ENCODE data around the gene SLC9A1.

Gene SLC9A1

DNA sequence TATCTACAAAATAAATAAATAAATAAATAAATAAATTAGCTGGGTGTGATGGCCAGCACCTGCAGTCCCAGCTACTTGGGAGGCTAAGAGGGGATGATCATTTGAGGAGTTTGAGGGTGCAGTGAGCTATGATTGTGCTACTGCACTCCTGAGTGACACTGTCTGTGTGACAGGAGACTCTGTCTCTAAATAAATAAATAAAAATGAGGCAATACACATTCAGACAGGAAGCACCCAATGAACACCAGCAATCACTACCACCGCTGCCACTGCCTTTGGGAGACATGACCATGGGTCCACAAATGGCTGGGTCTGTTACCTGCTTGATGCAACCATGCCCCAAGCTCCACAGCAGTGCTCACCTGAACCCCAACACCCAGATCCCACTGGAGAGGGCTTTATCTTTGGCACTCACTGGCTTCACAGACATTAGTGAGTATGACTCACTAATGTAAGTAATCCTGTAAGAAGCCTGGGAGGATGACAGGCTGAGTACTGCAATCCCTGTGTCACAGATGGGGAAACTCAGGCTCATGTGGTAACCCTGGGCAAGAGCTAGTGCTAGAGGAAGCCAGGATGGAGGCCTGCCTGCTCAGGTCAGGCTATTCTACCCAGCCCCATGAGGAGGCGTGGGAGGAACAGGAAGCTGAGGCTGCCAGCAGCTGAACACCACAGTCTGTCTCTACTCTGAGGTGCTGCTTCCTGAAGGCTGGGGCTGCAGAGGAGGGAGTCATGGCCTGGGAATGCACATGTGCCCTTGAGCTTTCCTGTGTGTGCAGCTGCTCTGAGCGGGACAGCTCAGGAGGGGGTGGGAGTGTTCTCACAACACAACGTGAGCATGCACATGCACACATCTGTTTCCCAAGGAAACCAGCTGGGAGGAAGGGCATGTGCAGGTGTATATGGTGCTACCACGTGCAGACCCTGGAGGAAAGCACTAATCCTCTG lies 43.0 kb downstream of the SLC9A1 start:
- Mint-ChIP-seq H3K4me1 (ENCODE audit: low read depth) (peaks cover 43% of the 10 kb centered on the region), H3K36me3 (ENCODE audit: low read depth) (peaks cover 15% of the 10 kb centered on the region)

GRCh38 chr1:27109103-27109822 lies 45.7 kb downstream of the SLC9A1 start:
- H3K4me3 Mint-ChIP-seq, result no peak overlapping the region

More for the DNA sequence above, 43.0 kb downstream of the SLC9A1 start:
- no peaks in the 10 kb centered on the region for H3K27me3 Mint-ChIP-seq (ENCODE audit: low read depth)
- H3K27ac Mint-ChIP-seq, result peak overlapping the region; percentile 68
- H3K9me3 Mint-ChIP-seq, result no peaks in the 10 kb centered on the region
- H3K4me3 Mint-ChIP-seq, result peak overlapping the region; percentile 15

GRCh38 chr1:27108588-27108987 lies 46.3 kb downstream of the SLC9A1 start:
- H3K9me3 Mint-ChIP-seq, result no peaks in the 10 kb centered on the region
- H3K27ac Mint-ChIP-seq, result no peak overlapping the region
- no peak overlapping the region for H3K4me3 Mint-ChIP-seq
- no peaks in the 10 kb centered on the region for H3K27me3 Mint-ChIP-seq (ENCODE audit: low read depth)
- H3K36me3 Mint-ChIP-seq (ENCODE audit: low read depth), result peaks cover 14% of the 10 kb centered on the region
- peaks cover 23% of the 10 kb centered on the region for H3K4me1 Mint-ChIP-seq (ENCODE audit: low read depth)

More at GRCh38 chr1:27109103-27109822, 45.7 kb downstream of the SLC9A1 start:
- no peaks in the 10 kb centered on the region for H3K9me3 Mint-ChIP-seq
- peaks cover 15% of the 10 kb centered on the region for H3K36me3 Mint-ChIP-seq (ENCODE audit: low read depth)
- no peak overlapping the region for H3K27ac Mint-ChIP-seq
- H3K4me1 Mint-ChIP-seq (ENCODE audit: low read depth), result peaks cover 30% of the 10 kb centered on the region
- no peaks in the 10 kb centered on the region for H3K27me3 Mint-ChIP-seq (ENCODE audit: low read depth)

- Mint-ChIP-seq H3K4me3 (no peak overlapping the region), H3K9me3 (no peaks in the 10 kb centered on the region), H3K36me3 (ENCODE audit: low read depth) (peaks cover 12% of the 10 kb centered on the region), H3K27ac (peak overlapping the region; percentile 63), H3K4me1 (ENCODE audit: low read depth) (peaks cover 15% of the 10 kb centered on the region), H3K27me3 (ENCODE audit: low read depth) (no peaks in the 10 kb centered on the region)
Observed at GRCh38 chr1:27106561-27107323, 48.2 kb downstream of the SLC9A1 start.

- H3K27me3 Mint-ChIP-seq (ENCODE audit: low read depth), result no peaks in the 10 kb centered on the region
- peaks cover 13% of the 10 kb centered on the region for H3K36me3 Mint-ChIP-seq (ENCODE audit: low read depth)
- H3K9me3 Mint-ChIP-seq, result no peaks in the 10 kb centered on the region
- peaks cover 14% of the 10 kb centered on the region for H3K4me1 Mint-ChIP-seq (ENCODE audit: low read depth)
- no peak overlapping the region for H3K4me3 Mint-ChIP-seq
- H3K27ac Mint-ChIP-seq, result no peak overlapping the region
Observed at GRCh38 chr1:27105018-27105417, 49.9 kb downstream of the SLC9A1 start.

DNA sequence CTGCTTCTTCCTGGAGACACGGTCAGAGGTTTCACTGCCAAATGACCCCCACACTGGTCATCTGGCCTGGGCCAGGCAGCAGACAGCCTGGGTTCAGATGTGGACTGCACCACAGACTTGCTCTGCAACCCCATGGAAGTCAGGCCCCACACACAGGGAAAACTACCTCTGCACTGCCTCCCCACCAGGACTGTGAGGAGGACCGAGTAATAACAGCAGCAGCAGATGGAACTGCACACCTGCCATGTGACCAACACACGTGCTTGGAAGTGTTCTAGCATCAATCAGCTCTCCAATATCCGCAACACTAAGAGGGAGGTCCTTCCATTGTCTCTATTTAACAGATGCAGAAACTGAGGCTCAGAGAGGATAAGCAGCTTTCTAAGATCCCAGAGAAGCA lies 51.4 kb downstream of the SLC9A1 start:
- Mint-ChIP-seq H3K9me3 (no peaks in the 10 kb centered on the region), H3K36me3 (ENCODE audit: low read depth) (peaks cover 7% of the 10 kb centered on the region), H3K27ac (no peak overlapping the region), H3K27me3 (ENCODE audit: low read depth) (no peaks in the 10 kb centered on the region), H3K4me1 (ENCODE audit: low read depth) (peaks cover 10% of the 10 kb centered on the region), H3K4me3 (no peak overlapping the region)

DNA sequence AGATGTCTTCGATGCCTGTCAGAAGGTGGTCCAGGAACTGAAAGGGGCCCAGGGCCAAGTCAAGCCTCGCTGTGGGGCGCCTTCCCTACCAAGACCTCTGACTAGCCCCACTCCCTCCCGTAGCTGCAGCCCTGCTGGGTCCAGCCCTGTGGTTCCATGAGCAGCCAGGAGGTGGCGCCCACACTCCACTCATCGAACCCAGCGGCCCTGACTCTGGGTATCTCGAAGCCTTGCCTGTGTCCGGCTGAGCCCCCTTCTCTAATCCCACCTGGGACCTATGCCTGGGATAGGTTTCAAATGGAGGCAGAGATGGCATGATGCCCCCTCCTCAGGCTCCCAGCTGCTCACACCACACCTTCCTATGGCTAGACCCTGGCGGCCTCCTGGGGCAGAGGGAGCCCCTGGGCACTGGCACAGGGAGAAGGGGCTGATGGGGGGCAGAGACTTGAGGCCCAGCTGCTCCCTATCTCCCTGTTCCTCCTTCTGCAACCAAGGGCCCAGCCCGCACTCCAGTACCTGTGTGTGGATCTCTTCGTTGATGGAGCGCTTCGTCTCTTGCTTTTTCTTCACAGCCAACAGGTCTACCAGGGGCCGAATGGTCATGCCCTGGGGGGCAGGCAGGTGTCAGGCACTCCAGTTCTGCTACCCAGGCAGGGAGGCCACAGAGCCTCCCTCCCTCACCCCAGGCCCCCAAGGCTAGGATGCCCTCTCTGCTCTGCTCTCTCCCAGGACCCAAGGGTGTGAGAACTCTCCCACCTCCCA lies 52.0 kb downstream of the SLC9A1 start:
- H3K27me3 Mint-ChIP-seq (ENCODE audit: low read depth), result no peaks in the 10 kb centered on the region
- H3K4me1 Mint-ChIP-seq (ENCODE audit: low read depth), result peaks cover 10% of the 10 kb centered on the region
- H3K36me3 Mint-ChIP-seq (ENCODE audit: low read depth), result peaks cover 7% of the 10 kb centered on the region
- H3K27ac Mint-ChIP-seq, result no peak overlapping the region
- H3K9me3 Mint-ChIP-seq, result no peaks in the 10 kb centered on the region
- H3K4me3 Mint-ChIP-seq, result no peak overlapping the region

DNA sequence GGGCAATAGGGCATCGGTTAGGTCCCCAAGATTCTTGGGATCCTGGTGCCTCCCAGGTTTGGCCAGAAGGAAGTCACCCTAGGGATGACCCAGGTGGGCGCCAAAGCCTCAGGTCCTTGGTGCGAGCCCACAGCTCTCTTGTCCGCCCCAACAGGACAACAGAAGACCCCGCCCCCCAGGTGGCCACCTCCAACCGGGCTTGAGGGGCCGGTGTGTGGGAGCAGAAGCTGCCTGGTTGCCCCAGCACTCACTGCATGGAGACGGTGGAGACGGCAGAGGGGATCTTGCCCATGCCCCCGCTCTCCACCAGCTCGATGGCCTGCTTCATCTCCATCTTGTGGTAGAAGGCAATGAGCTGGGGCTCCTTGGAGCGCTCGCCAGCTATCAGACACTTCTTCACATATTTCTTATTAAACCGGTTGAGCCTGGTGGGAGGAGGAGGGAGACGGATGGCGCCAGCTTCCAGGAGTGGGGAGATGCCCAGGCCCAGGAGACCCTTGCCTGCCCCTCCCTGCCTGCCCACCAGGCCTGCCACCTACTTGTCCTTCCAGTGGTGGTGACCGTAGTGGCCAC lies 52.7 kb downstream of the SLC9A1 start:
- H3K4me1 Mint-ChIP-seq (ENCODE audit: low read depth), result peaks cover 11% of the 10 kb centered on the region
- no peak overlapping the region for H3K4me3 Mint-ChIP-seq
- H3K9me3 Mint-ChIP-seq, result no peaks in the 10 kb centered on the region
- H3K36me3 Mint-ChIP-seq (ENCODE audit: low read depth), result peaks cover 7% of the 10 kb centered on the region
- no peaks in the 10 kb centered on the region for H3K27me3 Mint-ChIP-seq (ENCODE audit: low read depth)
- no peak overlapping the region for H3K27ac Mint-ChIP-seq

- peaks cover 7% of the 10 kb centered on the region for H3K36me3 Mint-ChIP-seq (ENCODE audit: low read depth)
- no peak overlapping the region for H3K4me3 Mint-ChIP-seq
- no peaks in the 10 kb centered on the region for H3K9me3 Mint-ChIP-seq
- H3K27ac Mint-ChIP-seq, result no peak overlapping the region
- no peaks in the 10 kb centered on the region for H3K27me3 Mint-ChIP-seq (ENCODE audit: low read depth)
- peaks cover 9% of the 10 kb centered on the region for H3K4me1 Mint-ChIP-seq (ENCODE audit: low read depth)
Observed at GRCh38 chr1:27101696-27102095, 53.2 kb downstream of the SLC9A1 start.

- no peaks in the 10 kb centered on the region for H3K9me3 Mint-ChIP-seq
- no peaks in the 10 kb centered on the region for H3K27me3 Mint-ChIP-seq (ENCODE audit: low read depth)
- no peak overlapping the region for H3K27ac Mint-ChIP-seq
- H3K4me3 Mint-ChIP-seq, result no peak overlapping the region
- H3K36me3 Mint-ChIP-seq (ENCODE audit: low read depth), result peaks cover 7% of the 10 kb centered on the region
- peaks cover 7% of the 10 kb centered on the region for H3K4me1 Mint-ChIP-seq (ENCODE audit: low read depth)
Observed at GRCh38 chr1:27101054-27101491, 53.9 kb downstream of the SLC9A1 start.

DNA sequence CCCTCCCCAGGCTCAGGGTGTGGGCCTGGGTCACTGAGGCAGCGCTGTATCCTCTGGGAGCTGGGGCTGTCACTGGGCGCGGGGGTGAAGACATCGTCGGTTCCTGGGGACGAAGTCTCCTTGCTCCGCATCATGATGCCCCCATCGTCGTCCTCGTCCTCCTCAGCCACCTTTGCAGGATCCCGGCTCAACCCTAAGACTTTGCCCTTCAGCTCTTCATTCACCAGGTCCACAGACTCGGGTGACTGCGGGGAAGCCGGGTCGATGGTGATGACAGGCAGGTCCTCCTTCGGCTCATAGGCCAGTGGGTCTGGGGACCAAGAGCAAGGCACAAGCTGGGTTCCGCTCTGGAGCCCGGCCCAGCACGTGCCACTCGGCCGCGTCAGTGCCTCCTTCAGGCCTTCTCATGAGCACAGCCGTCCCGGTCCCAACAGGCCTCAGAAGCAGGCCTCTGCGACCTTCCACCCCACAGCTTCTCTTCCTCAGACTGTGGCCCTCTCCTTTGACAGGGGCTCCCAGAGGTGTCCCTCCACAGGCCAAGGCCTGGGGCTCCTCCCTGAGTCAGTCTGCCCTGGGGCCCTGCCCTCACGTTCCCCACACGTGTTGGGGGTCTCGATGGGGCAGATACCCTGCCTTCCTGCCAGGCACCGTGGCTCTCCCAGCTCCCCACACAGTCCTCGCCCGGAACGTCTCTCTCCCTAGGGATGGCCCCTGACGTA lies 54.4 kb downstream of the SLC9A1 start:
- no peaks in the 10 kb centered on the region for H3K27me3 Mint-ChIP-seq (ENCODE audit: low read depth)
- H3K36me3 Mint-ChIP-seq (ENCODE audit: low read depth), result peaks cover 7% of the 10 kb centered on the region
- no peak overlapping the region for H3K4me3 Mint-ChIP-seq
- H3K9me3 Mint-ChIP-seq, result no peaks in the 10 kb centered on the region
- H3K4me1 Mint-ChIP-seq (ENCODE audit: low read depth), result peaks cover 7% of the 10 kb centered on the region
- H3K27ac Mint-ChIP-seq, result peak overlapping the region; percentile 26

GRCh38 chr1:27099587-27100334 lies 55.2 kb downstream of the SLC9A1 start:
- no peak overlapping the region for H3K4me3 Mint-ChIP-seq
- H3K36me3 Mint-ChIP-seq (ENCODE audit: low read depth), result peaks cover 7% of the 10 kb centered on the region
- no peaks in the 10 kb centered on the region for H3K9me3 Mint-ChIP-seq
- peaks cover 7% of the 10 kb centered on the region for H3K4me1 Mint-ChIP-seq (ENCODE audit: low read depth)
- H3K27me3 Mint-ChIP-seq (ENCODE audit: low read depth), result no peaks in the 10 kb centered on the region
- H3K27ac Mint-ChIP-seq, result no peak overlapping the region

All from T-helper 1 cell treated with Interleukin-12 subunit alpha and Interleukin-12 subunit beta and Interleukin-4 antibody, amounts not matched to agents 30 μg/mL and 1 μg/mL, for 36 hours (primary cell).